HepG2 (cell line): ENCODE results near the gene LSM2. TPM values are rescaled to one million over a fixed set of nuclear protein-coding genes. Genes with fewer than 3 reads are reported as not detected.

Experiments
- BRCA1 ChIP-seq: sonication (generic); formaldehyde crosslinking; IDR thresholded peaks from 2 replicates; pipeline ENCODE4 v1.4.0; 2020; ENCODE audit warnings: missing genetic modification reagents
- CBFB ChIP-seq: sonication (generic); formaldehyde crosslinking; IDR thresholded peaks from 2 replicates; pipeline ENCODE4 v1.4.0; 2020; ENCODE audit warnings: missing genetic modification reagents
- CEBPG ChIP-seq: IDR thresholded peaks from 2 replicates; pipeline ENCODE4 v1.6.1; 2016
- FOXO1 ChIP-seq: sonication (generic); formaldehyde crosslinking; IDR thresholded peaks from 2 replicates; pipeline ENCODE4 v1.4.0; 2020; ENCODE audit warnings: missing genetic modification reagents
- HHEX ChIP-seq: IDR thresholded peaks from 2 replicates; pipeline ENCODE4 v1.6.1; 2016; ENCODE audit warnings: control low read depth
- PLRG1 ChIP-seq: fragments of 450-650 bp; conservative IDR thresholded peaks from 2 replicates; pipeline ENCODE4 v1.6.1; 2016
- RBM39 ChIP-seq: fragments of 200-400 bp; formaldehyde crosslinking; IDR thresholded peaks from one replicate; pipeline ENCODE4 v1.6.1; 2018; ENCODE audit warnings: antibody characterized with exemption, mild to moderate bottlenecking, low read depth, low read length; ENCODE audit not compliant: poor library complexity, severe bottlenecking
- REXO4 ChIP-seq: sonication (generic); formaldehyde crosslinking; IDR thresholded peaks from 2 replicates; pipeline ENCODE4 v1.8.0; 2022; ENCODE audit warnings: missing genetic modification reagents, mild to moderate bottlenecking, borderline replicate concordance
- SRSF9 ChIP-seq: fragments of 200-400 bp; formaldehyde crosslinking; IDR thresholded peaks from 2 replicates; pipeline ENCODE4 v1.6.1; 2018; ENCODE audit warnings: borderline replicate concordance, mild to moderate bottlenecking, low read depth, low read length; ENCODE audit not compliant: insufficient read depth, poor library complexity, severe bottlenecking
- TARDBP ChIP-seq: sonication (generic); formaldehyde crosslinking; IDR thresholded peaks from 2 replicates; pipeline ENCODE4 v1.8.0; 2022; ENCODE audit warnings: mild to moderate bottlenecking, missing genetic modification reagents
- TCF12 ChIP-seq, 2 experiments: fragments of 450-650 bp in 1 of 2; sonication (generic) in 1 of 2; formaldehyde crosslinking in 1 of 2; IDR thresholded peaks; 2 replicates each; pipeline versions ENCODE4 v1.6.1 to v1.8.0; 2017 to 2022; ENCODE audit warnings: antibody characterized with exemption in 1 of 2, mild to moderate bottlenecking in 1 of 2, missing genetic modification reagents in 1 of 2, moderate library complexity in 1 of 2
- ZEB1 ChIP-seq: IDR thresholded peaks from 2 replicates; pipeline ENCODE4 v1.6.1; 2012; ENCODE audit warnings: mild to moderate bottlenecking, low read depth, inconsistent platforms; ENCODE audit not compliant: insufficient replicate concordance
- ZFP41 ChIP-seq: sonication (generic); formaldehyde crosslinking; IDR thresholded peaks from 2 replicates; pipeline ENCODE4 v1.4.0; 2020; ENCODE audit warnings: mild to moderate bottlenecking, missing genetic modification reagents, borderline replicate concordance
- ZNF274 ChIP-seq: sonication (generic); formaldehyde crosslinking; IDR thresholded peaks from 2 replicates; pipeline ENCODE4 v1.5.1; 2020; ENCODE audit warnings: mild to moderate bottlenecking, missing genetic modification reagents
- ZNF354B ChIP-seq: sonication (generic); formaldehyde crosslinking; IDR thresholded peaks from 2 replicates; pipeline ENCODE4 v1.8.0; 2022; ENCODE audit warnings: mild to moderate bottlenecking, missing genetic modification reagents
- ZSCAN30 ChIP-seq: sonication (generic); formaldehyde crosslinking; IDR thresholded peaks from 2 replicates; pipeline ENCODE4 v1.5.0; 2020; ENCODE audit warnings: mild to moderate bottlenecking, missing genetic modification reagents
- polyA plus RNA-seq, 8 experiments: library from polyadenylated mRNA; depleted of rRNA in 3 of 8; stranded (reverse) in 7 of 8; unstranded in 1 of 8; fragments of >200 nt; fragmentation: Illumina TruSeq in 4 of 8; extraction: Trizol in 4 of 8; gene quantifications; 2 replicates each; pipeline versions ENCODE4 v1.2.1 to v1.2.3, GENCODE V29; 2011 to 2016; ENCODE audit warnings: low read depth in 4 of 8, missing spikeins in 1 of 8, mixed read lengths in 1 of 8; ENCODE audit not compliant: insufficient read depth in 1 of 8
- total RNA-seq, 5 experiments: library from RNA; depleted of rRNA; stranded (reverse); fragments of >200 nt; fragmentation: Illumina TruSeq; extraction: Trizol; gene quantifications; 2 replicates each; pipeline ENCODE4 v1.2.3, GENCODE V29; 2016; ENCODE audit warnings: low read depth in 1 of 5
- TF ChIP-seq, protein P1 (sequence below): sonication (generic); formaldehyde crosslinking; IDR thresholded peaks from 2 replicates; pipeline ENCODE4 v1.4.0; 2020; ENCODE audit warnings: low read depth, mild to moderate bottlenecking, missing genetic modification reagents
- TF ChIP-seq, protein P2 (sequence below): sonication (generic); formaldehyde crosslinking; IDR thresholded peaks from 2 replicates; pipeline ENCODE4 v1.5.0; 2020; ENCODE audit warnings: mild to moderate bottlenecking, missing genetic modification reagents, borderline replicate concordance
- TF ChIP-seq, protein P3 (sequence below): sonication (generic); formaldehyde crosslinking; IDR thresholded peaks from 2 replicates; pipeline ENCODE4 v1.8.0; 2022; ENCODE audit warnings: low read depth, missing genetic modification reagents
- TF ChIP-seq, protein P4 (sequence below): sonication (generic); formaldehyde crosslinking; IDR thresholded peaks from 2 replicates; pipeline ENCODE4 v1.4.0; 2020; ENCODE audit warnings: missing genetic modification reagents, mild to moderate bottlenecking, borderline replicate concordance
- TF ChIP-seq, protein P5 (sequence below): sonication (generic); formaldehyde crosslinking; IDR thresholded peaks from 2 replicates; pipeline ENCODE4 v1.4.0; 2020; ENCODE audit warnings: missing genetic modification reagents

The LSM2 gene
- total and polyA plus RNA-seq, 2 of the 13 experiments (the other 11 are each of a cell fraction or from before 2014, with no cell fraction given) = 69.4 to 90.5 TPM

DNA sequence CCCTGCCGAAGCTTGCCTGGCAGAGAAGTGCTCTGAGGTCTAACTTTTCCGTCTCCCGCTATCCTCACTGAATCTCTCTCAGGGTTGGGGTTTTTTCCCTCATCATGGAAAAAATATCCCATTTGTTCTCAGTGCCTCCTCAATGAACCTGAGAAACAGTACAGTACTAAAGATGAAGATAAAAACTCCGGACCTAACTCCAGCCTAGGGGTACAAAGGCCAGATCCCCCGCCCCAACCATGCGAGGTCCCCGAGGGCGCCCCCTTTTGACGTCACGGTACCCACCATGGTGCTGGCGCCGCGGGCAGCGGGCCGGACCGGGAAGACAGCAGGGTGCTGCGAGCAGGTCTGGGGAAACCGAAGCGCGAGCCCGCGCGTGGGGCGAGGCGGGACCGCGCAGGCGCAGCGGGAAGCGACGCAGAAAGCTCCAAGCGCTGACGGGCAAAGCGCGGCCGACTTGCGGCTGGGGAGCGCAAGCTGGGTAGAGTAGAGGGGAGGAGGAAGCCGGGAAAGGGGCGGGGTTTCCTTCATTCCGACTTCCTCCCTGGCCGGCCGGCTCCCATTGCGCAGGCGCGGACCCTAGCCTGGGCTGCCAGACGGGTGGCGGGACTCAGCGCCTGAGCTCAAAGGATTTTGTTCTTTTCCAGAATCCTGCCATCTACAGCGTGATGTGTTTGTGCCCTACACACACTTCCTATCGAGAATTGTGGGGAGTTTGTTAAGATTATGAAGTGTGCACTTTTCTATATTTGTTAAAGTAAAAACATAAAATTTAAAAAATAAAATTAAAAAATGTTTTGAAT is at the start of gene LSM2 (continued):
- TF ChIP-seq, protein P1, sequence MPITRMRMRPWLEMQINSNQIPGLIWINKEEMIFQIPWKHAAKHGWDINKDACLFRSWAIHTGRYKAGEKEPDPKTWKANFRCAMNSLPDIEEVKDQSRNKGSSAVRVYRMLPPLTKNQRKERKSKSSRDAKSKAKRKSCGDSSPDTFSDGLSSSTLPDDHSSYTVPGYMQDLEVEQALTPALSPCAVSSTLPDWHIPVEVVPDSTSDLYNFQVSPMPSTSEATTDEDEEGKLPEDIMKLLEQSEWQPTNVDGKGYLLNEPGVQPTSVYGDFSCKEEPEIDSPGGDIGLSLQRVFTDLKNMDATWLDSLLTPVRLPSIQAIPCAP = 0 out of 2 replicates have a peak, but pooled peaks have one; percentile 69
- peak; percentile 91 for TF ChIP-seq RBM39
- TF ChIP-seq ZFP41 = no peak
- peak; percentile 21; the same call in 1 of the 2 replicates for TF ChIP-seq CEBPG (CRISPR knock-in tag)
- TF ChIP-seq, protein P2, sequence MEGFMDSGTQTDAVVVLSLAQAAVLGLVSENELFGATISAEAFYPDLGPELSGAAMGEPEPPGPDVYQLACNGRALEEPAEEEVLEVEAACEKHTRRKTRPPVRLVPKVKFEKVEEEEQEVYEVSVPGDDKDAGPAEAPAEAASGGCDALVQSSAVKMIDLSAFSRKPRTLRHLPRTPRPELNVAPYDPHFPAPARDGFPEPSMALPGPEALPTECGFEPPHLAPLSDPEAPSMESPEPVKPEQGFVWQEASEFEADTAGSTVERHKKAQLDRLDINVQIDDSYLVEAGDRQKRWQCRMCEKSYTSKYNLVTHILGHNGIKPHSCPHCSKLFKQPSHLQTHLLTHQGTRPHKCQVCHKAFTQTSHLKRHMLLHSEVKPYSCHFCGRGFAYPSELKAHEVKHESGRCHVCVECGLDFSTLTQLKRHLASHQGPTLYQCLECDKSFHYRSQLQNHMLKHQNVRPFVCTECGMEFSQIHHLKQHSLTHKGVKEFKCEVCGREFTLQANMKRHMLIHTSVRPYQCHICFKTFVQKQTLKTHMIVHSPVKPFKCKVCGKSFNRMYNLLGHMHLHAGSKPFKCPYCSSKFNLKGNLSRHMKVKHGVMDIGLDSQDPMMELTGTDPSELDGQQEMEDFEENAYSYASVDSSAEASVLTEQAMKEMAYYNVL (CRISPR knock-in tag) = peak; percentile 80; the same call in 1 of the 2 replicates
- TF ChIP-seq PLRG1 = no peak
- TF ChIP-seq BRCA1 (CRISPR knock-in tag) = no peak
- TF ChIP-seq FOXO1 (CRISPR knock-in tag) = peak; percentile 77
- TF ChIP-seq, protein P3, sequence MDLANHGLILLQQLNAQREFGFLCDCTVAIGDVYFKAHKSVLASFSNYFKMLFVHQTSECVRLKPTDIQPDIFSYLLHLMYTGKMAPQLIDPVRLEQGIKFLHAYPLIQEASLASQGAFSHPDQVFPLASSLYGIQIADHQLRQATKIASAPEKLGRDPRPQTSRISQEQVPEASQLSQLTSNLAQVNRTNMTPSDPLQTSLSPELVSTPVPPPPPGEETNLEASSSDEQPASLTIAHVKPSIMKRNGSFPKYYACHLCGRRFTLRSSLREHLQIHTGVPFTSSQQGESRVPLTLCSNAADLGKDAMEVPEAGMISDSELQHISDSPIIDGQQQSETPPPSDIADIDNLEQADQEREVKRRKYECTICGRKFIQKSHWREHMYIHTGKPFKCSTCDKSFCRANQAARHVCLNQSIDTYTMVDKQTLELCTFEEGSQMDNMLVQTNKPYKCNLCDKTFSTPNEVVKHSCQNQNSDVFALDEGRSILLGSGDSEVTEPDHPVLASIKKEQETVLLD (CRISPR knock-in tag) = peak; percentile 89
- TF ChIP-seq HHEX (CRISPR knock-in tag) = no peak
- peak; percentile 97 for TF ChIP-seq TARDBP
- TF ChIP-seq ZNF354B (CRISPR knock-in tag) = peak; percentile 91; the same call in 1 of the 2 replicates
- peak; percentile 83 for TF ChIP-seq CBFB (CRISPR knock-in tag)
- no peak for TF ChIP-seq SRSF9
- TF ChIP-seq ZEB1 = peak; percentile 74
- TF ChIP-seq ZSCAN30 = peak; percentile 19; the same call in 1 of the 2 replicates
- TF ChIP-seq, protein P4, sequence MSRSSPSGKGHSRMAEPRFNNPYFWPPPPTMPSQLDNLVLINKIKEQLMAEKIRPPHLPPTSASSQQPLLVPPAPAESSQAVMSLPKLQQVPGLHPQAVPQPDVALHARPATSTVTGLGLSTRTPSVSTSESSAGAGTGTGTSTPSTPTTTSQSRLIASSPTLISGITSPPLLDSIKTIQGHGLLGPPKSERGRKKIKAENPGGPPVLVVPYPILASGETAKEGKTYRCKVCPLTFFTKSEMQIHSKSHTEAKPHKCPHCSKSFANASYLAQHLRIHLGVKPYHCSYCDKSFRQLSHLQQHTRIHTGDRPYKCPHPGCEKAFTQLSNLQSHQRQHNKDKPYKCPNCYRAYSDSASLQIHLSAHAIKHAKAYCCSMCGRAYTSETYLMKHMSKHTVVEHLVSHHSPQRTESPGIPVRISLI = peak; percentile 70; the same call in 1 of the 2 replicates
- no peak for TF ChIP-seq TCF12 (IDR thresholded peaks at IDR 0.05)
- TF ChIP-seq TCF12 (CRISPR knock-in tag; IDR thresholded peaks at IDR 0.05) = peak; percentile 55; the same call in 1 of the 2 replicates
- peak; percentile 69; the same call in 1 of the 2 replicates for TF ChIP-seq REXO4
- TF ChIP-seq, protein P5, sequence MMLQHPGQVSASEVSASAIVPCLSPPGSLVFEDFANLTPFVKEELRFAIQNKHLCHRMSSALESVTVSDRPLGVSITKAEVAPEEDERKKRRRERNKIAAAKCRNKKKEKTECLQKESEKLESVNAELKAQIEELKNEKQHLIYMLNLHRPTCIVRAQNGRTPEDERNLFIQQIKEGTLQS = peak; percentile 43; the same call in 1 of the 2 replicates
- peak; percentile 97 for TF ChIP-seq ZNF274 (CRISPR knock-in tag)
